Skin of body (tissue), 2 donors: ENCODE measurements around the gene NEB. TPM values are rescaled to one million over a fixed set of nuclear protein-coding genes. Genes with fewer than 3 reads are reported as not detected.
"Not testable (repeated sequence)": the region's sequence is repeated elsewhere in the genome, so short reads cannot be mapped to it uniquely, and the experiment has no call there.

Source experiments
- DNase-seq: peaks from one replicate; lab custom pipeline; 2025; lab: John Stamatoyannopoulos, UW
- total RNA-seq: library from RNA; depleted of rRNA; stranded (reverse); fragments of >200 nt; gene quantifications from one replicate; pipeline ENCODE4 v1.2.3, GENCODE V29; 2014

Gene NEB
- total RNA-seq, 1 donor from 2014 or later, result 212 TPM

DNA sequence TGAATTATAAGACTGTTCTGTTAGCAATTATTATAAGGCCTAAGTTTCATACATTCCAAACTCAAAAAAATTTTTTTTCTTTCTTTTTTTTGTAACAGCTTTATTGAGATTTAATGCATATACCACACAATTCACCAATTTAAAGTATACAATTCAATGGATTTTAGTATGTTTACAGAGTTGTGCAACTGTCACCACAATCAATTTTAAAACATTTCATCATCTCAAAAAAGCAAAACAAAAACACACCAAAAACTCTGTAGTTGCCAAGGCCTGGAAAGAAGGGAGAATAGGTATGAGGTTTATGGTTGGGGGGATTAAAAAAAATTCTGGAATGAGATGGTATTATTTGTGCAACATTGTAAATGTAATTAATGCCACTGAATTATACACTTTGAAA is 36.1 kb downstream of the NEB start:
- not testable (repeated sequence) for DNase-seq

DNA sequence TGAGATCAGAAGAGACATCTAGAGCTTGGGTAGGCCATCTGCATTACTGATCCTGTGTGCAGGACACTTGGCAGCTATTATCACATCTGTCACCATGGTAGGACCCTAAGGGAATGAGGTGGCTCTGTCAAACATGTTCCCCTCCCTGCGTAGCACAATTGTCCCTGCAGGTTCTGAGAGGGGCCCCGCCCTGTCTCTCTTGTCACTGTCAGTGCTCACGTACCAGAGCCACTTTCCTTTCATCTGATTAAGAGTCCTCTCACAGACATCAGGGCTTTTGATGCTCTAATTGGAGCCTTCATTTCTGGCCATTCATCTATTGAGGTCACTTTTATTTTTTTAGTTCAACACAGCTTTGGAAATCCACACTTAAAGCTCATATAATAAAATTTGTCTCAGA is 38.5 kb downstream of the NEB start:
- DNase-seq, result no peak

DNA sequence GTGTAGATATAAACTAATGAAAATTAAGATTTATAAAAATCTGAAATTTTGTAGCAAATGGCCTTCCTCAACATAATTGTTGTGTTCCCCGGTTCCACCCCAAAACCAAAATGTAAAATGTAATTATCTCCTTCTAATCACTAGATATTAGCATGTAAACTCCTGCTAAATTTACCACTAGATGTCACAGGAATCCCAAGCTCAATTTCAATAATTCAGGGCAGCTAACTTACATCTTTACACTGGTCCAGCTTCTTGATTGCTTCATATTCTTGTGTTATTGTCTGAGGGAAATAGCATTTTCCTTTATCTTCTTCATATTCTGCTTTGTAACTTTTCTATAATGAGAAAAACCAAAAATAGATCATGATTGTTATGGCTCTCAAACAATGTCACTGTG is 42.6 kb downstream of the NEB start:
- DNase-seq, result no peak

DNA sequence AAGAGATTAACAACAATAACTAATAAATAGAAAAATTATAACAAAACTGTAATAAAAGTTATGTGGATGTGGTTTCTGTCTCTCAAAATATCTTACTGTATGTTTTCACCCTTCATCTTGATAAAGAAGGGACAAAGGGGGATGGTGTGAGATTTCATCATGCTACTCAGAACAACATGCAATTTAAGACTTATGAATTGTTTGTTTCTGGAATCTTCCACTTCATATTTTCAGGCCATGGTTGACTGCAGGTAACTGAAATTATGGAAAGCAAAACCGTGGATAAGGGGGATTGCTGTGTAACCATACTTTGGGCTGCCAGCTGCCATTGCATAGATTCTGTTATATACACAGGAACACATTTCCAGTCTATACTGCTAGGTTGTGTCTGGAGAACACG is 45.6 kb downstream of the NEB start:
- DNase-seq, result no peak

DNA sequence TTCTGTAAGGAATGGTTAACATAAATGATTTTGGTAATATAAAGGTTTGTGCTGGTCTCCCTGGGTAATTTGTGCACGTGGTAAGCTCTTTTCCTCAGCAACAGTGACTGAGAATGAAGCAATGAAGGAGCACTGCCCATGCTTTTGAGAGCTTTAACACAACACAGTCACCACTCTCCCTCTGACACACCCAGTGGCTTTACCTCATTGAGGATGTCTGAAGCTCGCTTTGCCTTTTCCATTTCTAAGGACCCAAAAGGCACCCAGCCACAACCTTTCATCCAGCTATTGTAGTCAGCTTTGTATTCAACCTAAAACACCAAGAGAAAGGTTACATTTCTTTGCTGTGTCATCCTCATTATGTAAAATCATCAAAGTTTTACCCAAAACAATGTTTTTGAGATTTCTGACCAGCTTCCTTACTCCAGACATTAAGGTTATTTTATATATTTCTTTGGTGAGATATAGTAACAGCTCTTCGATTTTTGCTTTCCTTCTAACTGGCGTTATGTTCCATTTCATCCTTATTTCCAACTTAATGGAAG is 51.7 kb downstream of the NEB start:
- no peak for DNase-seq

DNA sequence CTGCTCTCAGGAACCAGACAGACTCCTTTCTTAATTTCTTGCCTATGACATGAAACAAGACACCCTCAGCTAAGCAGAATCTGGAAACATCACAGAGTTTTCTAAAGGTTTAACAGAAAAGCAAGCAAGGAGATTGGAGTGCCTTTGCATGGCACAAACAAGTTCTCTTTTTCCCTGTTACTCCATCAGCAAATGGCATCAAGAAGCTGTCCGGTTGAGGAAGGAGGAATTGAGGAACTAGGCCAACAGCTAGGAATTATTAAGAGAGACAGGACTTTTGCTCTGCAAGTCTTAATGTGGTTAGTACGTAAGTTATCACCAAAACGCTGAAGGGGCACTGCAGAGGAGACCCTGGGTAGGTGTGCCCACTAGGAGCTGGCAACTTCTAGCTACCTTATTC is 53.2 kb downstream of the NEB start:
- DNase-seq, result no peak

DNA sequence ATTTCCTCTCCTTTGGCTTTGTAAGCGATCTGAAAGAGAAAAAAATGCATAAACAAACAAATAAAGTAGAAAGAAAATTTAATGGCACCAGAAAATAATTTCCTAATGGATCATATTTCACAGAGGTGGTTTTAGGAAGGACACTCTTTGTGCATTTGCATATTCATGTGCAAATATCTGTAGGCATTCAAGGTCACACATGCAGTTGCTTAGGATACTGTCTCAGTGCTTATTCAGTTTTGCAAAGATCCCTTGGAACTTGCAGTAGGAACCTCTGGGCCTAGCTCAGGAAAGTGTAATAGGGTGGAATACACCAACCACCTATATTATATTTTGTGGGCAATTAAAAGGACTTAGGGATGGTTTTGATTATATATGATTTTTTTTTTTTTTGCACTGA is 54.3 kb downstream of the NEB start:
- DNase-seq, result no peak

DNA sequence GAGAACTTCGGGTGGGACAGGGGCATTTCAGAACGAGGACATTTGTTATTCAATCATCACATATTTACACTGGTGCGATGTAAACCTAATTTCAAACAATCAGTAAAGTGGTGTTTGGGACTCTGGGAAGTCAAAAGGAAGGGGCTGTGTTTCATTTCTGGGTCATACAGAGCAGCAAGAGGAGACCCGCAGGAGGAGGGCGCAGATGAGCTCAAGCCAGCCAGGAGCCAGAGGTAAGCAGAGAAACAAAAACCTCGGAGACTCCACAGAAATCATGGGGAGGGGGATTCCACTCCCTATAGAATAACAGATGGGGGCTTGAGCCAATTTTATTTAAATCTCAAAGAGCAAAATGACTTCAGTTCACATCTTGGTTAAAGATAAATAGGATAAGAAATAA is 55.4 kb downstream of the NEB start:
- no peak for DNase-seq

DNA sequence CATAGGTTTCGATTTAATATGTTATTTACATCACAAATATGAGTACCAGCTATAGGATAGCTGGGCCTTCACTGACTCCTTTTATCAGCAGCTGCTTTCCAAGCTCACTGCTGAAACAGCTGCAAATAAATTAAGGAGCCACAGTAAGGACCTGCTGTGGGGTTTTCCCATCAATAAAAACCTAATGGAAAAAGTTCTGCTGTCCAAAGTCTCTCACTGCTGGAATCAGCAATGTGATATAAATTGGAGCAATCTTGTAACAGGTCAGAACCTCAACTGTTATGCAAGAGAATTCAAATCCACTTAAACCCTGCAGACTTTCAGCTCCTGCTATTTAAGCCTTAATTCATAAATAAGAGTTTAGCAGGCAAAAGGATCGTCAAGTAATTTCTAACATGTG is 61.3 kb downstream of the NEB start:
- DNase-seq, result no peak

DNA sequence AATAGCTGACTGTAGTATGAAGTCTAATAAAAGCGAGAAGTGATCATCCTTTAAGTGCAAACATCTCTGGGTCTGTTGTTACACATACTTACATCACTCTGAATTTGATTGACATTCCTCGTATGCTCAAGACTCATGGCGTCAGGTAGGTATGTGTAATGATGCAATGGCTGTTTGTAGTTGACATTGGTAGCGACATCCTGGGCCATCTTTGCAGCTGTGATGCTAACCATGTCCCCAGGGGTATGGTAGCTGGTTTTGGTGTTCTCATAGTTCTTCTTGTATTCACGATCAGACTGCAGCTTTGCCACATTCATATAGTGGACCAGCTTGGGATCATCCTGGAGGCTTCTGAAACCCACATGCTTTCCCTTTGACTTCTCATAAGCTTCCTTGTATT is 62.0 kb downstream of the NEB start:
- DNase-seq, result no peak

DNA sequence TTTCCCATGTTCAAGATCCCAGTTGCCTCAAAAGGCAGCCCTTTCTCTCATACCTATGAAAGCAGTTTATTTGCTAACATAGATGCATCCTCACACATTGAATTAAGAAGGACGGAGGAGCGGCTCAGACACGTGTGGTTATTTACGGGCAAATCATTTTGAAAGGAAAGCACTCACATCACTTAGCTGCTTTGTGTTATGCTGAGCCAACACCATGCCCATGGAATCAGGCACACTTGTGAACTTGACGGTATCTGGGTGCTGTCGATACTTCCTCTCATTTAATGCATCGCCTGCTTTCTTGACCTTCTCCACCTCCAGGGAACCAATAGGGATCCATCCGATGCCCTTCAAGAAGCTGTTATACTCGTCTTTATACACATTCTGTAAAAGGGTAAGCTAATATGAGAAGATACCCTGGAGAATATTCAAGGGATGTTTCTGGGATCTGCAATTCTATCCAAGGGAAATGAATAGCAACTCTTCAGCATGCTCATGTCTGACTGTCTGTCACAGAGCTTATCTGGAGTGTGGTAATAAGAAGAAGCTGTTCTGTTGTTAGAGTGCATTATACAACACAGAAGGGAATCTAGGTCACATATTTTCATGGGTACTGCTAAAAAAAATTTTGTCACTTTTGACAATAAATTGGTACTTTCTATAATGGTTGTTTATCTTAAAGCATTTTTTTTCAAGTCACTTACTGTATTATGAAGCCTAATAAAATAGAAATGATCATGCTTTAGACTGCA is 63.3 kb downstream of the NEB start:
- DNase-seq, result no peak

DNA sequence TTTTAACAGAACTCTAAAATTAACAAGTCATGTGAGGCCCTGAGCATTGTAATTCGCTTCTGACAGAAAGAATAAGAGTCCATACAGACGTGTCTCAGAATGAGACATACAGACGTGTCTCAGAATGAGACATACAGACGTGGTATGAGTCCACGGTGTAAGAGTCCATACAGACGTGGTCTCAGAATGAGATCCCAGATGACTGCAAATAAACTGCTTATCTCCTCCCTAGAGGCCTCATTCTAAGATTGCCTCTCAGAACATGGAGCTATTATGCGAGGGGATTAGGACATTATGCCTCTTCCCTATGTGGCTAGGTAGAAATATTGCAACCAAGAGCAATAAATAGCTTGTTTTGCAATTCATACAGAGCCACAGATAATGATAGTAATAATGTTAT is 63.9 kb downstream of the NEB start:
- DNase-seq, result no peak

DNA sequence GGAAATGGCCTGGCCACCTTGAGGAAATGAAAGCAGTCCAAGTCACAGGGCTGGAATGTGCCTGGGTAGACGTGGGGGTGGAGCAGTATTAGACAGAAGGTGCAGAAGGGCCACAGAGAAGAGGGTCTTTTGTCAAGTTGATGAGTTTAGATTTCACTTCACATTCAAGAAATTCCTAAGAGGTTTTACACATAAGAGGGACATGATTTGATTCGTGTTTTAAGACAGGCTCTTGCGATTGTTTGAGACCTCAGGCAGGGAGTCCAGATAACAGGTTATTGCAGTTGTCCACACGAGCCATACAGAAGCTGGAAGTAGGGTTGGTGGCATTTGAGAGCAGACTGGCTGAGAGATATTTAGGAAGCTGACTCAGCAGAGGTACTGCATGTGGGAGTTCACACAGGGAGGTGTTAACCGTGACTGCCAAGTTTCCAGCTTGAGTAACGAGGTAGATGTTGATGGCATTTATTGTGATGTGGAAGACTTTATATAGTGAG is 64.6 kb downstream of the NEB start:
- no peak for DNase-seq

DNA sequence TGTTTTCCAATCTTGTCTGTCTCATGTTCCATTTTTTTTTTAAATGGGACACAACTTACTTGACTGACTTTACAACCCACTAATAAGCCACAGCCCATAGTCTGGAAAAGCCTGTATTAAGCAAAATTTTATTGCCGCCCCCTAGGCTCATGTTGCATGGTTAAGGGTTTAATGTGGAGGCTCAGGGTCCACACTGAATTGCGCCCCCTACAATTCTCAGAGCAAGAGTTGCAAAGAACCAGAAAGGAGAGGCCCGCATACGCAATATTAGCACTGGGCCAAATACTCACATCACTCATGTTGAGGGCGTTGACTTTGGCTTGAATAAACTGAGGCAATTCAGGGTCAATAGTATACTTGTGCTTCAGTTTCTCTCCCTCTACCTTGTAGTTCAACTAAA is 65.5 kb downstream of the NEB start:
- no peak for DNase-seq

DNA sequence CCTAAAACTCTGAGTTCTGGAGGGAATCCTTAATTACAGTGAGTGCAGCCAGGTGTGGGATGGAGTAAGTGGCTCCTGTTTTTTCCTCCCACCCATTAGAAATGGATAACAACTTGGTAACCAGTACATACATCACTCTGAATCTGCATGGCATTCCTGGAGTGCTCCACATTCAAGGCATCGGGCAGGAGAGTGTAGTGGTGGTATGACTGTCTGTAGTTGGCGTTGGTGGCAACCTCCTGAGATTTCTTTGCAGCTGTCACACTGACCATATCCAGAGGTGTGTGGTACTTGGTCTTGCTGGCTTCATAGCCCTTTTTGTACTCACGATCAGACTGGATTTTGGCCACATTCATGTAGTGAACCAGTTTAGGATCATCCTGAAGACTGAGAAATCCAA is 68.3 kb downstream of the NEB start:
- DNase-seq, result no peak

DNA sequence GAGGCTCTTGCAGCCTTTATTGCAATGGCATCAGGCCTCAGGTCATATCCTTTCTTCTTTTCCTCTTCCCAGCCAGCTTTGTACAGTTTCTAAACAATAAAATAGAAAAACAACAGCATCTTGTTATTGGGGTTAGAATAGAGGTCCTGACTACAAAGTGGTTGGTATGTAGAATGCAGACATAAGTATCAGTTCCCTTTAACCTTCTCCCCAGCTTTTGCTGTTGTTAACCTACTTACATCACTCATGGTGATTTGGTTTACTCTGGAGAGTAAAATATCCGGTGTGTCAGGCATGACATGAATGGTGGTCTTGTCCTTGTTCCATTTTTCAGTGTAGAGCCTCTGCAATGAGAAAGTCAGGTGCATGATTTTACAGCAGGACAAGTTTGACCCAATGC is 69.8 kb downstream of the NEB start:
- DNase-seq, result no peak

DNA sequence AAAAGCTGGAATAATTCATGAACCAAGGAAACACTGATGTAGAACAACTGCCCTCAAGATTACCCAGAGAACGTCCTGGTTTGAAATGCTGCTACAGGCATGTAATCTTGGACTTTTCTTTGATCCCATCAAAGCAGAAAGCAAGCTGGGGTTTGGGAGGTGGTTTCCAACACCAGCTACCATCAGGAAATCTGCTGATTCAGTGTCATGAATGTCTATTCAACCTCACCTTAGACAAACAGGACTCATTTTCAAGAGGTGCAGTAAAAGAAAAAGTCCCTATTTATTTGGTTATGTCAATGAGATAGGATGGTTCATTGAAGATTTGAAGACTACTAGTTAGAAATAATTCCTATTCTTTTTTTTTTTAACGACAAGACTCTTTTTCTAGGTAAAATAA is 72.7 kb downstream of the NEB start:
- DNase-seq, result no peak

DNA sequence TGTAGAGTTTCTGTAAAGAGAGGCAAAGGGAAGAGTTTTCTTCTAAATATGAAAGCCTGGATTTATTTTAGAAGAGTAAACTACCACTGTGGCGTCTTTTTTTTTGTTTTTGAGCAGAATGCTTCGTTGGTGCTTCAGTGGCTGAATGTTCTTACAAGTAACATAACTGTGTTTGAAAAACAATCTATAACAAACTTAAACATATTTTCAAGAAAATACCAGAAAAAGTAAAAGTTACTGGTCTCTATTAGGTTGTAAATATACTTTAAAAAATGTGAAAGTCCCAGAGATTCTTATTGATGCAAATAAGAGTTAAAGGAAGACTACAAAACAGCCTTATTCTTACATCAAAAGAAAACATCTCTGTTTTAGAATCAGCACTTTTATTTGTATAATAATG is 76.2 kb downstream of the NEB start:
- no peak for DNase-seq

DNA sequence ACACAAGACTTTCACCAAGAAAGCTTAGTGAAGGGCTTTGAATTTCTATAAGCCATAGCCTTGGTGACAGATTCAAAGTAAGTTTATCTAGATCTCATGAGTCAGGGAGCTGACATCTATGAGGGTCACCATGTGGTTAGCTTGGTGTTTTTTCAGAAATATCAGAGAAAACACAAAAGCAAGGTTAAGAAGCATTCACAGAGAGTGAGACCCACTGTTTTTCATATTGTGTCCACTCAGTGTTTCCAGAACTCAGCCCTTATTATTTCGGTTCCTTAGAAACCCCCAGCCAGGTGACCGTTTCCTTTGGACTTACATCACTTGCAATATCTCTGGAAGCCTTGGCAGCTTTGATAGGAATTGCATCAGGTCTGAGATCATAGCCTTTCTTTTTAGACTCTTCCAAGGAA is 76.6 kb downstream of the NEB start:
- no peak for DNase-seq

DNA sequence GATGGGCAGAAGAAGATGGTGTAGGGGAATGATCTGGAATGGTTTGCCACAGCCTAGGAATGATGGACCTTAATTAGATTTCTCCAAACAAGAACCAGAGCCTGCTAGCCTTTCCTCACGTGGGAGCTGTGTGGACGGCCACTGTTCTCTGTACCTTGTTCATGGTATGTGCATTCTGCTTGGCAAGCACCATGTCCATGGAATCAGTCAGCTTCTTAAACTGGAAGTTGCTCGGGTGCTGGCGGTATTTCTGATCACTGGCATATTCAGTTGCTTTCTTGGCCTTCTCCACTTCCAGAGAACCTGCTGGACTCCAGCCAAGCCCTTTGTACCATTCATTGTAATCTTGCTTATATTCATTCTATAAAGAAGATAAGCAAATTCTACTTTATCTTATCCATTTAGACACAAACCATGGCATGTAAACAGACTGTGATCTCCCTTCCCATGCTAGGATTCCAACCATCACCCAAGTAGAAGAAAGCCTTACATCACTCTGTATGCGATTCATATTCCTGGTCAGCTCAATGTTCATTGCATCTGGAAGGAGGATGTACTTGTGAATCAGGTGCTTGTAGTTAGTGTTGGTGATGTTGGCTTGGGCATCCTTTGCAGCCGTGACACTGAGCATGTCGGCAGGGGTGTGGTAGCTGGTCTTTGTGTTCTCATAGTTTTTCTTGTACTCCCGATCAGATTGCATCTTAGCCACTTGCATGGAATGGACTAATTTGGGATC is 78.4 kb downstream of the NEB start:
- DNase-seq, result no peak

DNA sequence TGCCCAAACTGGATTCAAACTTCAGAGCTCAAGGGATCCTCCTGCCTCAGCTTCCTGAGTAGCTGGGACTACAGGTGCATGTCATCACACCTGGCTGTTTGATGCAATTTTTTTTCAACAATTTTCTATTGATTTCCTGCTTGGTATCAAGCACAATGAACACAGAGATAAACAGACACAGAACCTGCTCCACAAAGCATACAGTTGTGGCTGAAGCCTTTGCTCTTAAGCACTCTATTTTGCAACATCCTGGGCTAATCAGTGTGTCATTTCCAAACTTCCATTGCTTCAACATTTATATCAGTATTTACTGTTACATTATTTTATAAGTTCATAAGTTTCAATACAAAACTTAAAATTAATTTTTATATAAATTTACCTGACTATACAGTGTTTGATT is 79.4 kb downstream of the NEB start:
- DNase-seq, result no peak

DNA sequence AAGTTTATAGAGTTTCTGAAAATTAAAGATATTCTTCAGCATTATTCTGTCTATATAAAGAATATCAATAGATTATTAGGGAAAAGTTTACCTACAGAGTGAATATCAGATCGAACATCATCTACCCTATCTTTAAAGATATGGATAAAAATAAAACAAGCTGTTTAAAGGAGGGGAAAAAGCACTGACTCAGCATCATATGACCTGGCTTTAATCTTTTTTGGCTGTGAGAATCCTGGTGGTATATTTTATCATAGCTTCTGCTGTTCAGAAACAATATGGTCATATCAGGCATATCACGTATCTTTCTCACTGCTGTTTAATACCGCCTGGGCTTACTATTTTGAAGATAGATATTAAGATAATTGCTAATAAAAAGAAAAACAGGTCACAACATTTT is 80.2 kb downstream of the NEB start:
- DNase-seq, result no peak

DNA sequence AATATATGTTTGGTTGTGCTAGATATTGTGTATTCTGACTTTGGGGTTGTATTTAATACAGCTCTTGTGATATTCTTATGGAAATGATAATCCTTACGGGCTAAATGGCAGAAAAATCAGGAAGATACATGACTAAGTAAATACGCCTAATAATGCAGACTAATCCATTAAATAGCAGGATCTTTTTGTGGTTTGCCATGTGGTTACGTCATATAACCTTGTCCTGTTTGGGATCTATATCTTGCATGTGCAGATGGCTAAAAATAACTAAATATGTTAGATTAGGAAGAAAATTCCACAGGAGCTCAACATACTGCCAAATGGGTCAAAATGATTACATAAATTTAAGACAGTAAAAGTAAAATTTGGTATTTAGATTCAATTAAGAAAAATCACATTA is 83.0 kb downstream of the NEB start:
- DNase-seq, result no peak
